GM18502 (cell line): ENCODE results near the gene ADCY4.
A peak's percentile ranks its signal among the peaks of the same experiment; 100 is the strongest.

ENCODE experiments used
- ATAC-seq: cut with Tn5 transposase; IDR thresholded peaks from one replicate; pipeline ENCODE4 v1.9.1; 2021; ENCODE audit warnings: mild to moderate bottlenecking; ENCODE audit not compliant: unreplicated experiment, poor library complexity

Gene ADCY4

GRCh38 chr14:24304019-24304387 is 30.9 kb downstream of the ADCY4 start:
- ATAC-seq: no peak

- no peak for ATAC-seq
Measured at GRCh38 chr14:24300326-24300980, 34.4 kb downstream of the ADCY4 start.

- ATAC-seq: peak; percentile 61
Measured at GRCh38 chr14:24299255-24300191, 35.3 kb downstream of the ADCY4 start, which contains the start of the genes DHRS1 and NOP9. TSS of gene DHRS1 (minus strand) at chr14:24299780. CDS start at chr14:24299106, 674 bp downstream. TSS of gene NOP9 (plus strand) at chr14:24299850. CDS start at chr14:24299955, 105 bp downstream.

- no peak for ATAC-seq
Measured at GRCh38 chr14:24298892-24299254, 36.0 kb downstream of the ADCY4 start.

GRCh38 chr14:24297190-24297964 is 37.5 kb downstream of the ADCY4 start:
- ATAC-seq: peak; percentile 32

- ATAC-seq: peak; percentile 61
Measured at GRCh38 chr14:24296341-24297157, 38.3 kb downstream of the ADCY4 start.

- no peak for ATAC-seq
Measured at GRCh38 chr14:24293525-24293924, 41.3 kb downstream of the ADCY4 start.

- no peak for ATAC-seq
Measured at GRCh38 chr14:24292118-24292807, 42.6 kb downstream of the ADCY4 start.

- no peak for ATAC-seq
Measured at GRCh38 chr14:24291446-24292117, 43.3 kb downstream of the ADCY4 start.

- ATAC-seq: no peak
Measured at GRCh38 chr14:24290746-24291145, 44.1 kb downstream of the ADCY4 start.

GRCh38 chr14:24289649-24290280 is 45.1 kb downstream of the ADCY4 start:
- no peak for ATAC-seq

GRCh38 chr14:24286996-24287395 is 47.9 kb downstream of the ADCY4 start:
- no peak for ATAC-seq

GRCh38 chr14:24285351-24285750 is 49.5 kb downstream of the ADCY4 start:
- ATAC-seq: no peak

- no peak for ATAC-seq
Measured at GRCh38 chr14:24284501-24285035, 50.3 kb downstream of the ADCY4 start.

- no peak for ATAC-seq
Measured at GRCh38 chr14:24283796-24284460, 50.9 kb downstream of the ADCY4 start.

GRCh38 chr14:24282736-24283135 is 52.1 kb downstream of the ADCY4 start:
- ATAC-seq: no peak

GRCh38 chr14:24281636-24282035 is 53.2 kb downstream of the ADCY4 start:
- no peak for ATAC-seq
